GM18517 (cell line): ENCODE measurements around the gene LGALS12.

Experiments
- ATAC-seq: cut with Tn5 transposase; IDR thresholded peaks from one replicate; pipeline ENCODE4 v1.9.1; 2021; ENCODE audit warnings: mild to moderate bottlenecking, moderate library complexity; ENCODE audit not compliant: unreplicated experiment

Gene LGALS12

GRCh38 chr11:63558459-63559157 lies 52.7 kb downstream of the LGALS12 start:
- no peak for ATAC-seq

DNA sequence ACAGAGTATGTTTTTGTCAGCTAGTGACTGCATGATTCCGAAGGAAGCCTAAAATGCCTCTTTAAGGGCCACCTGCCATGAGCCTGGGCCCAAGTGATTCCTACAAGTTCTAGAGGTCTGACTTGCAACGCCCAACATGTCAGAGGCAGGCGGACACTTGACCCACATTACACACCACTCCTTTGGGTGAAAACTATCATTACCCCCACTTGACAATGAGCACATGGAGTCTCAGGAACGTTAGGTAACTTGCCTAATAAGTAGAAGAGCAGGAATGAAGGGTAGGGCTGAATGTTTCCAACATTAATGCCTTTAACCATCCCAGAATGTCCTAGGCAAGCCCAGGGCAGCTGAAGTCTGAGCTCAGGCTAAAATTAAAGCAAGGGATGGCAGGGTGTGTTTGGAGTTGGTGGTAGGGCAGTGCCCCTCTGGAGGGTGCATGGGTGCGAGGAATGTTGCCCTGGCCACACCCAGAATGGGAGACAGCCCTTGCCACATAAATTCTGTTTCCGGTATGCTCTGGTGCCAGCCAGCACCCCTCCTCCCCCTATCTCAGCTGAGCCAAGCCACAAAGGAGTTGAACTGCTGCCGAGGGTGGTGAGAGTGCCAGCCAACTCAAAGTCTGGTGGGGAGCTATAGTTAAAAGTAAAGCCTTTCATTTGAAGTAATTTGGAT lies 54.8 kb downstream of the LGALS12 start:
- ATAC-seq, result no peak

DNA sequence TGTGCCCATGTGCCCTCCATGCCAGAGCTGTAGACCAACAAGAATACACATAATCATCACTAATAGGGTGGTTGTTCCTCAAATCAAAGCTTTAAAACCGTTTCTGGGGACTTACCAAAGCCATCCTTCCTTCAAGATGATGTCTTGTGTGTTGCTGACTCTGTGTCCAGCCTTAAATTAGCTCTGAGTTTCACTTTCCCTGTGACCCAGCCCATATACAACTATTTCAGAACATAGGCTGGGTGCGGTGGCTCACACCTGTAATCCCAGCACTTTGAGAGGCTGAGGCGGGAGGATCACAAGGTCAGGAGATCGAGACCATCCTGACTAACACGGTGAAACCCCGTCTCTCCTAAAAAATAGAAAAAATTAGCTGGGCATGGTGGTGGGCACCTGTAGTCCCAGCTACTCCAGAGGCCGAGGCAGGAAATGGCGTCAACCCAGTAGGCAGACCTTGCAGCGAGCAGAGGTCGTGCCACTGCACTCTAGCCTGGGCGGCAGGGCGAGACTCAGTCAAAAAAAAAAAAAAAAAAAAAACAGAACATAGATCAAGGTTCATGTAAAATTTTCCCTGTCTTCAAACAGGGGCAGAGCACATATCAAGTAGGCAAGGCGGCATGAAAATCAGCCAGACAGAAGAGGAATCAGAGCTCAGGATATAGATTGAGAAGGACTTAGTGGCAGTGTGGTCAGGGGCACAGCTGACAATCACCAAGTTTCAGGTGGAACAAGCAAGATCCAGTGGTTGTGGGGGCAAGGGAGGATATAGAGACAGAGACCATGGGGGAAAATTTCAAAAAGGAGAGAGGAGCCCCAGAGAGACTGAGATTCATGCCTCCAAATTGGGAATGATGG lies 57.5 kb downstream of the LGALS12 start, which contains the start of gene PLAAT2:
TSS of gene PLAAT2 (minus strand) at position 179 of the 855 bp plus-strand sequence. CDS start at position 124, 55 bp downstream.
- ATAC-seq, result no peak

DNA sequence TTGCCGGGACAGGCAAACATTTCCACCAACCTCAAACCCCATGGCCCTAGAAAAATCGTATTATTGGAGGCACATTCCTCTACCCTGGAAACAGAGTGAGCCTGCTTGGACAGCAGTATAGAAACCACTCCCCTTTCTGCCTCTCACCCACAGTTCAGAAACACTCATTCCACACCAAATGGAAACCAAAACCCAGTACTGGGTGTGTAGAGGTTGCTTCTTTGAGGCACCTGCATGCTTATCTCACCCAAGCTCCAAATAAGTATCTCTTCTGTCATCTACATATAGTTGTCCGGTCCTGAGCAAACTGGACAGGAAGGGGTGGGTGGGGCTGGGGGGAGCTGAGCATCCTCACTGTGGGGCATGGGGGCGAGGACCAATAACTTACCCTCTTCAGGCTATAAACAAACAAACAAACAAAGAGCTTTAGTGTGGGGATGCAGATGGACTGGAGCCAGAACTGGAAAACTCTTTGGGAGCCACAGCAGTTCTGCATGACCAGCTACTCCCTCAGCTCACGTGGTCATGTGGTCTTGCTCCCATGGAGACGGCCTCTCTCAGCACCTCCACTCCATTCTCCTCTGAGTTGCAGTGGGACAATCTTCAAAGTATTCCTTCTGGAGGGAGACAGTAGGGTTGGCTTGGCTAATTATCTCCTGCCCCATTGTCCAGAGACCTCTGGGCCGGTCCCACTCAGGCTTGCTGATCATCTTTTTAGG lies 58.3 kb downstream of the LGALS12 start:
- peak; percentile 63 for ATAC-seq

DNA sequence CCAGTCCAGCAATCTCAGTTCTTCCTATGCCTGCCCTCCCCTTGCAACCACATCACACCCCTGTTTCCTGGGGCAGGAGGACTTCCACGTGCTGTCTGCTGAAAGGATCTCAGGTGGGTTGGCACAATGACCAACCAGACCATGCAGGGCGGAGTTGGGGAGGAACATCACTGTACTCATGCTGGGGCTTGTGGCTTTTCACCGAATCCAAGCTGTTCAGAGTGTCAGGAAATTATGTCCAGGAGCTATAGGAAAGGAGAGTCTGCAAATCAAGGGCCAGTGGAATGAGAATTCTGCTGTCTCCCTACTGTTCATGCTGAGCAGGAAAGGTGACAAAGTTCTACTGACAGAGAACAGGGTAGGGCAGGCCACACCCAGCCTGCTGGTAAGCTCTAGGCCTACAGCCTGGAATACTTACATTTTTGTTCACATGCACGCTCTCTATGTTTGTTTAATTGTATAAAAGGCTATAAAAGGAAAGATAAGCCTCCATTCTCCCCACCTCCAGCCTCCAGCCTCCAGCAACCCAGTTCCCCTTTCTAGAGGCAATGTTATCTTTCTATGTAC lies 59.0 kb downstream of the LGALS12 start:
- no peak for ATAC-seq
